Astrocyte of the spinal cord (primary cell): Measurements from ENCODE around the gene TH.

Experiments used
- DNase-seq: peaks from one replicate; pipeline ENCODE4 v3.0.0; 2011; ENCODE audit warnings: low read depth, low spot score
- H3K4me3 ChIP-seq: 2 replicates; pipeline ENCODE4 v1.5.1; 2011; ENCODE audit warnings: low read depth, mild to moderate bottlenecking, low read length, moderate library complexity
- in situ Hi-C: cut with HindIII; loops from 2 replicates; pipeline ENCODE4 v1.10.0; 2017; ENCODE audit warnings: low sequenced_read_pairs
- TF ChIP-seq, protein P1 (sequence below): IDR thresholded peaks from 2 replicates; pipeline ENCODE4 v1.5.1; 2012; ENCODE audit warnings: low read depth, mild to moderate bottlenecking, low read length, inconsistent platforms

The TH gene

DNA sequence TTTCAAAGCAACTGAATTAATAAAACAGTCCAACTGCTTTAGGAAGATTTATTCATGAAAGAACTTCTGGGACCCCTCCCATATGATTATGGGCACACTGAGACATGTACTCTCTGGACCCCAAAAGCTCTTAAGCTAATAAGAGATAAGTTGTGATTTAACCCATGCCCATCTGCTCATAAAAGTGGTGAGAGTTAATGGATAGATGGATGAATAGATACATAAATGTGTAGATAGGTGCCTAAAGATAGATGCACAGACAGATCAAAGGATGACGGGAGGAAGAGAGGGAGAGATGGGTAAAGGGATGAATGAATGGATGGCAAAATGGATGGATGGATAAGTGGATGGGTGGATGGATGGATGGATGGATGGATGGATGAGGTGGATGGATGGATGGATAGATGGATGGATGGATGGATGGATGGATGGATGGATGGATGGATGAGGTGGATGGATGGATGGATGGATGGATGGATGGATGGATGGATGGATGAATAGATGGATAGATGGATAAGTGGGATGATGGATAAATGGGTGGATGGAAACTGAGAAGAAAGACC lies 29.4 kb upstream of the TH start:
- no peak for DNase-seq
- no peak overlapping the region for H3K4me3 ChIP-seq
- TF ChIP-seq, protein P1, sequence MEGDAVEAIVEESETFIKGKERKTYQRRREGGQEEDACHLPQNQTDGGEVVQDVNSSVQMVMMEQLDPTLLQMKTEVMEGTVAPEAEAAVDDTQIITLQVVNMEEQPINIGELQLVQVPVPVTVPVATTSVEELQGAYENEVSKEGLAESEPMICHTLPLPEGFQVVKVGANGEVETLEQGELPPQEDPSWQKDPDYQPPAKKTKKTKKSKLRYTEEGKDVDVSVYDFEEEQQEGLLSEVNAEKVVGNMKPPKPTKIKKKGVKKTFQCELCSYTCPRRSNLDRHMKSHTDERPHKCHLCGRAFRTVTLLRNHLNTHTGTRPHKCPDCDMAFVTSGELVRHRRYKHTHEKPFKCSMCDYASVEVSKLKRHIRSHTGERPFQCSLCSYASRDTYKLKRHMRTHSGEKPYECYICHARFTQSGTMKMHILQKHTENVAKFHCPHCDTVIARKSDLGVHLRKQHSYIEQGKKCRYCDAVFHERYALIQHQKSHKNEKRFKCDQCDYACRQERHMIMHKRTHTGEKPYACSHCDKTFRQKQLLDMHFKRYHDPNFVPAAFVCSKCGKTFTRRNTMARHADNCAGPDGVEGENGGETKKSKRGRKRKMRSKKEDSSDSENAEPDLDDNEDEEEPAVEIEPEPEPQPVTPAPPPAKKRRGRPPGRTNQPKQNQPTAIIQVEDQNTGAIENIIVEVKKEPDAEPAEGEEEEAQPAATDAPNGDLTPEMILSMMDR = no peak
- in situ Hi-C loops = no loop called here

DNA sequence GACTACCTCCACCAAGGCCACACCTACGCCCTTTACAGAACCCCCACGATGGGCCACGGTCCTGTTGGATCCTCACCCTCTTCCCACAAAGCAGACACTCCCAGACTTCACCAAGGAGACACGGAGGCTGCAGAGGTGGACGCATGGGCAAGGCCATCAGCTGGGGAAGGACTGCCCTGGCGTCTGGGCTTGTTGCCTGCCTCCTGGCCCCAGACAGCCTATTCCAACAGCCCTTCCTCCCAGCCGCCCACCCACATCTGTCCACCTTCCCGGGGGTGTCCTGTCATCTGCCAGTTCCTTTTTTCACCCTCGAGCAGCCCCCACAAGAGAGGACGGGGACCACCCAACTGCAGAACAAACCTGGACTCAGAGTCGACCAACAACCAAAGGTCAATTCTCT lies 28.9 kb upstream of the TH start:
- no peak for DNase-seq
- TF ChIP-seq, protein P1 = no peak
- H3K4me3 ChIP-seq = no peak overlapping the region
- in situ Hi-C loops = no loop called here

DNA sequence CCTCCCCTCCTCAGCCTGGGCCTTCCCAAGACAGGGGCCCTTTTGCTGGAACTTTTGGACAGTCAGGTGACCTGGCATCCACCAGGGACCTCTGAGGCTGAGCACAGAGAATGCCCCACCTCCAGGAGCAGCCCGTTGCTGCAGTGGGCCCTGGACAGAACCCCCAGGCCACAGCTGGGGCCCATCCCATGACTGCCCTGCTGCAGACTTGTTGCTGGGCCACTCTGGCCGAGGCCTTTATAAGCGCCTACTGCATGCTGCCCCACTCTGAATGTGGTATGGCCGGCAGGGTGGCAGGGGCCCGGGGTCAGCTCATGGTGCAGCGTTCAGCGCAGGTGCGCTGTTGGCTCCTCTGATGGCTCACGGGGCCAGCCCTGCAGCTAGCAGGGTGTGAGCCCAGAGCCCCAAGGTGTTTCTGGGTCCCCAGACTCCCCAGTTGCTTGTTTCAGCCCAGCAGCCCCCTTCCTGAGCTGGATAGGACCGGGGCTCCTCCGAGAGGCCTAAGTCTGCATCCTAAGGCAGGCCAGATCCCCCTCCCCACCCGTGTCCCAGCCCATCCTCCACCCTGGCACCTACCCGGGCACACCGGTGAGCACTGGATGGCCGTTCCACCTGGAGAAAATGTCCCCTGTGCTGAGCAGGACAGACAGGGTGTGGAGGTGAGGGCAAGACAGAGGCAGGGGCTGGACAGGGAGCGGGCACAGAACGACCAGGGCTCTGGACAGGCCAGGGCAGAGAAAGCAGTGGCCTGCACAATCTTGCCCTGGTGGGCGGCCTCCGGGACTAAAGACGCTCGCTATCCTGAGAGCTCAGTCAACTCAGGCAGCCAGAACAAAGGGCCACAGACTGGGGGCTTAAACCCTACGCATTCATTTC lies 28.1 kb upstream of the TH start:
- no peak overlapping the region for H3K4me3 ChIP-seq
- DNase-seq = no peak
- TF ChIP-seq, protein P1 = no peak
- in situ Hi-C loops = no loop called here

DNA sequence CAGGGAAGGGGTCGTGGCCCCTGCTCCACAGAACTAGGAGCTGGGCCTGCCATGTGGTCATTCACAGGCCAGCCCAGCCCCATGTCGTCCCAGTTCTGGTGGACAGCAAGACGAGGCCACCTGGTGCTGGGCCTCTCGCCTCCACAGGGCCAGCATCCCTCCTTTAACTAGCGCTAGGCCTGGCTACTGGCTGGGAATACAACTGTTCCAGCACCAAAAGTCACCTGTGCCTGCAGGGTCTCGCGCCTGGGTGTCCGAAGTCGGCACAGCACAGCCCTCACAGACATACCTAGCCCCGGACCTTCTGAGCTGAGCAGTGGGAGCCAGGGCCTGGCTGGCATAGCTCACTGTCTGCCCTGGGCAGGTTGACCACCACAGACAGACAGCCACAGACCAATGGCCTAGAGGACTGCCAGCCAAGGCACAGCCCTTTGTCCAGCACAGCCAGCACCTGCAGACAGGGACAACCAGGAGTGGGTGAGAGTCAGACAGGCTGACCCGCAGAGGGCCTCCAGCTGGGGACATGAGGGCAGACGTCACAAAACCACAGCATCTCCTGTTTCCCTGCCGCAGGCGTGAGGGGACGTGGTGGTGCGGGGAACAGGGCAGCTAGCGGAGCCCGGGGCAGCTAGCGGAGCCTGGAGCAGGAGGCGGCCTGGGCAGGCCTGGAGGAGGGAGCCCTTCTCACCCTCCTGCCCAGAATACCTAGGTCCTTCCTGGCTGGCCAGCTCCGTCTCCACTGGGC lies 27.2 kb upstream of the TH start:
- TF ChIP-seq, protein P1 = no peak
- in situ Hi-C loops = no loop called here
- DNase-seq = no peak
- H3K4me3 ChIP-seq = no peak overlapping the region

DNA sequence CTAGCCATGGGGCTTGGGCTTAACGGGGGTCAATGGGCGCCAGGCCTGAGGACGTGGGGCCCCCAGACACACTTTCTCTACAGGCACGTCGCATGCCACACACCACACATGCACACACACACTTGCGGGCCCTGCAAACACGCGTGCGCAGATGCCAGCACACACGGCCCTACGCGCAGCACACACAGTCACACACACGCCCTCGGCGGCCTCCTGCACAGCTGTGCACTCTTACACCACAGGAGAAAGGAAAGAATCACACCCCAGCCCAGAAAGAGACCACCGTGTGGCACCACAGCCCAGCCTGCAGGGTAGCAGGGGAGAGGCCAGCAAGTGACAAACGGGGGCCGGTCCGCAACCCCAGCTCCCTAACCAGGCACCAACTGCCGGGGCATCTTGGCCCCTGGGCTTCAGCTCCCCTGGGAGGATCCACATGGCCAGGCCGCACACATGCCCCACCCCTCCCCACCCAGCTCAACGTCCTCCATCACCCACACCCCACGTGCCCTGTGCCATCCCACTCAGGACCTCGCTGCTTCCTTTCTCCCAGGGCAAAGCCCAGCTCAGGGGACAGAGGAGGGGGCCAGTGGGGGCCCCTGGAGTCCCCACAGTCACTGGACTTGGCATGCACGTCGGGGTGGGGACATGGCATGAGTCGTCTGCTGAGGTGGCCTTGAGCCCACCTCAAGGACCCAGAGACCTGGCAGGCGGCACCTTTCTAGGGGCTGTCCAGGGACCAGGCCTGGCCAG lies 26.3 kb upstream of the TH start:
- TF ChIP-seq, protein P1 = no peak
- no peak overlapping the region for H3K4me3 ChIP-seq
- DNase-seq = no peak
- in situ Hi-C loops = no loop called here
